Measurements from ENCODE around the gene GPR160. TPM values are rescaled to one million over a fixed set of nuclear protein-coding genes. Genes with fewer than 3 reads are reported as not detected.
"Not testable (repeated sequence)": the region's sequence is repeated elsewhere in the genome, so short reads cannot be mapped to it uniquely, and the experiment has no call there.

Gene GPR160
- total and polyA plus RNA-seq, 12 donors, result 0.22 to 1.9 (median 0.83) TPM

GRCh38 chr3:170108955-170109354 lies 71.2 kb downstream of the GPR160 start:
- Histone ChIP-seq H3K36me3 (peaks cover 0 to 100% (median 20%) of the 10 kb centered on the region in 9 donors), H3K9me3 (no peaks in the 10 kb centered on the region), H3K4me1 (peaks cover 0 to 13% (median 5%) of the 10 kb centered on the region in 9 donors), H3K27ac (no peak overlapping the region), H3K27me3 (no peaks in the 10 kb centered on the region), H3K4me3 (no peak overlapping the region)
- intact Hi-C loops (cut with DNase I), result loop anchor here in 2 of 10 donors (10.0 kb wide), 1 partner anchor 124 kb away; no protein-coding TSS in a partner anchor
- WGBS, 2 donors, result 86 to 90% methylated on average over 3 of the region's 3 CpGs
- ATAC-seq (no peak), DNase-seq (no peak)
- TF ChIP-seq CTCF (IDR thresholded peaks at IDR 0.05), result no peak

- peaks cover 0 to 13% (median 5%) of the 10 kb centered on the region in 9 donors for H3K4me1 ChIP-seq
These were observed 71.9 kb downstream of the GPR160 start for GRCh38 chr3:170109579-170110293.

GRCh38 chr3:170111147-170111771 lies 73.5 kb downstream of the GPR160 start:
- no peak for TF ChIP-seq CTCF (IDR thresholded peaks at IDR 0.05)
- no peak for DNase-seq
- Histone ChIP-seq H3K27ac (no peak overlapping the region), H3K9me3 (no peaks in the 10 kb centered on the region), H3K4me1 (peaks cover 0 to 13% (median 5%) of the 10 kb centered on the region in 9 donors), H3K4me3 (no peak overlapping the region), H3K27me3 (no peaks in the 10 kb centered on the region), H3K36me3 (peaks cover 0 to 99% (median 24%) of the 10 kb centered on the region in 9 donors)
- intact Hi-C loops (cut with DNase I), result no loop called here
- no peak for ATAC-seq
- 74 to 84% methylated on average over 9 of the region's 9 CpGs for WGBS, 2 donors

More at GRCh38 chr3:170109579-170110293, 71.9 kb downstream of the GPR160 start:
- no peak for DNase-seq
- no peaks in the 10 kb centered on the region for H3K9me3 ChIP-seq
- peaks cover 0 to 100% (median 21%) of the 10 kb centered on the region in 9 donors for H3K36me3 ChIP-seq
- no peak overlapping the region for H3K4me3 ChIP-seq
- no peaks in the 10 kb centered on the region for H3K27me3 ChIP-seq
- whole genome bisulfite sequencing, 2 donors, result 86 to 89% methylated on average over 2 of the region's 2 CpGs
- ATAC-seq, result no peak
- H3K27ac ChIP-seq, result no peak overlapping the region
- TF ChIP-seq CTCF (IDR thresholded peaks at IDR 0.05), result no peak
- intact Hi-C loops (cut with DNase I), result loop anchor here in 2 of 10 donors (10.0 kb wide), 1 partner anchor 125 kb away; no protein-coding TSS in a partner anchor

GRCh38 chr3:170114165-170114564 lies 76.4 kb downstream of the GPR160 start:
- H3K4me1 ChIP-seq, result peaks cover 0 to 11% (median 0%) of the 10 kb centered on the region in 9 donors
- H3K36me3 ChIP-seq, result peaks cover 0 to 100% (median 49%) of the 10 kb centered on the region in 9 donors
- DNase-seq; H3K27me3 ChIP-seq; H3K9me3 ChIP-seq; ATAC-seq; H3K4me3 ChIP-seq; H3K27ac ChIP-seq; intact Hi-C loops (cut with DNase I): not testable (repeated sequence)
- 98 to 99% methylated on average over 8 of the region's 8 CpGs for WGBS, 2 donors
